ENCODE results near the gene ABCD3.

The ABCD3 gene

GRCh38 chr1:94542088-94542870 lies 124.1 kb downstream of the ABCD3 start:
- peak overlapping the region; percentile 81 to 82 for H3K27ac ChIP-seq
- H3K36me3 ChIP-seq: no peaks in the 10 kb centered on the region
- peak overlapping the region; percentile 68 to 76 for H3K4me3 ChIP-seq
- TF ChIP-seq CTCF (IDR thresholded peaks at IDR 0.05): no peak
- H3K9me3 ChIP-seq: no peaks in the 10 kb centered on the region
- no peaks in the 10 kb centered on the region for H3K27me3 ChIP-seq
- intact Hi-C loops (cut with DNase I; ENCODE audit: low total_unique reads): loop anchor here (5.0 to 10.0 kb wide), 2 partner anchors 93 to 250 kb away; no protein-coding TSS in a partner anchor
- peaks cover 0 to 47% (median 17%) of the 10 kb centered on the region in 4 donors for H3K4me1 ChIP-seq
- DNase-seq: peak in 1 of 2 donors; percentile 41

GRCh38 chr1:94543001-94543400 lies 124.8 kb downstream of the ABCD3 start:
- DNase-seq: no peak
- Histone ChIP-seq H3K4me1 (peaks cover 0 to 40% (median 17%) of the 10 kb centered on the region in 4 donors), H3K36me3 (no peaks in the 10 kb centered on the region), H3K27ac (no peak overlapping the region), H3K27me3 (no peaks in the 10 kb centered on the region), H3K9me3 (no peaks in the 10 kb centered on the region), H3K4me3 (peak overlapping the region; percentile 68 to 76)
- intact Hi-C loops (cut with DNase I; ENCODE audit: low total_unique reads): loop anchor here (5.0 to 10.0 kb wide), 2 partner anchors 92 to 249 kb away; no protein-coding TSS in a partner anchor
- TF ChIP-seq CTCF (IDR thresholded peaks at IDR 0.05): no peak

GRCh38 chr1:94543893-94544635 lies 125.9 kb downstream of the ABCD3 start:
- Histone ChIP-seq H3K4me1 (peaks cover 0 to 32% (median 17%) of the 10 kb centered on the region in 4 donors), H3K36me3 (no peaks in the 10 kb centered on the region), H3K27ac (peak overlapping the region in 1 of 2 donors; percentile 34), H3K27me3 (no peaks in the 10 kb centered on the region), H3K4me3 (no peak overlapping the region), H3K9me3 (no peaks in the 10 kb centered on the region)
- TF ChIP-seq CTCF (IDR thresholded peaks at IDR 0.05): no peak
- DNase-seq: no peak
- intact Hi-C loops (cut with DNase I; ENCODE audit: low total_unique reads): loop anchor here (5.0 to 10.0 kb wide), 2 partner anchors 91 to 248 kb away; no protein-coding TSS in a partner anchor

DNA sequence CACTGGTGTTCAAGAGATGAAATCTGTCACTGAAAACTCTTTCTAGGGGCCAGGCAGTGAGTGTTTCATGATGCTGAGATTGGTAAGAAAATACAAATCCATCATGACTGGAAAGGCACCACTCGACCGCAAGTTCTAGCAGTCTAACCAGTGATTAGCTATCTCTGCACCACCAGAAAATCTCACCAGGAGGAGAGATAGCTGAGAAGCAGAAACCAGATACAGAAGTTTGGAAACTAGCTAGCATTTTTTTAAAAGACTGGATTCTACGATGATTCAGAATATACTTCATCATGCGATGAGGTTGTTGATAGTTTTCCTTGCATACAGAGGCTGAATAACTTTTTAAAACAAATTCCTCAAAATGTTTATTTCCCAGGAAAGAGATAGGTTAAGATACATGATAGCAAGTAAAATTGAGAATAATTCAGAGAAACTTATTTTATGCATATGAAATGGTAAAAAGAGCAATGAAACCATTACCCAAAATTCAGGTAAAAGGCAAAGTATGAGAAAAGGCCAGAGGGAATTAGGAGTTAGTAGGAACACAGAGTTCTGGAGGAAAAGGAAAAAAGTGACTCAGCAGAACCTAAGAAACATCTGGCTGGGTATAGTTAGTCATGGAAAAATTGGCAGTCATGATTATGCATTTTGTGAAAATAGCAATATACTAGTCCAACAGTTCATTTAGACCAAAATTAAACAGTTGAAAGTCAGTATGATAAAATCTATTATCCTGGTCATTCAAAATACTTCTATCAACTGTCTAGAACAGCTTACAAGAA lies 126.7 kb downstream of the ABCD3 start:
- intact Hi-C loops (cut with DNase I; ENCODE audit: low total_unique reads): loop anchor here (5.0 to 10.0 kb wide), 2 partner anchors 90 to 247 kb away; no protein-coding TSS in a partner anchor
- H3K4me3 ChIP-seq: no peak overlapping the region
- no peaks in the 10 kb centered on the region for H3K27me3 ChIP-seq
- H3K36me3 ChIP-seq: no peaks in the 10 kb centered on the region
- no peak for TF ChIP-seq CTCF (IDR thresholded peaks at IDR 0.05)
- no peak for DNase-seq
- peaks cover 0 to 32% (median 17%) of the 10 kb centered on the region in 4 donors for H3K4me1 ChIP-seq
- H3K9me3 ChIP-seq: no peaks in the 10 kb centered on the region
- H3K27ac ChIP-seq: peak overlapping the region in 1 of 2 donors; percentile 34

- no peak for TF ChIP-seq CTCF (IDR thresholded peaks at IDR 0.05)
- intact Hi-C loops (cut with DNase I; ENCODE audit: low total_unique reads): loop anchor here (10.0 kb wide), 1 partner anchor 85 kb away; no protein-coding TSS in a partner anchor
Measured at GRCh38 chr1:94549706-94550105, 131.5 kb downstream of the ABCD3 start.

More at GRCh38 chr1:94549706-94550105, 131.5 kb downstream of the ABCD3 start:
- H3K9me3 ChIP-seq: no peaks in the 10 kb centered on the region
- H3K4me3 ChIP-seq: no peak overlapping the region
- no peak overlapping the region for H3K27ac ChIP-seq
- no peaks in the 10 kb centered on the region for H3K27me3 ChIP-seq
- no peaks in the 10 kb centered on the region for H3K36me3 ChIP-seq
- DNase-seq: no peak
- H3K4me1 ChIP-seq: peaks cover 0 to 6% (median 4%) of the 10 kb centered on the region in 4 donors

All from tibial artery (tissue), 4 donors.